Astrocyte (in vitro differentiated cells and primary cell): ENCODE measurements around the gene ARMH1. TPM values are rescaled to one million over a fixed set of nuclear protein-coding genes. Genes with fewer than 3 reads are reported as not detected.

Source experiments
- DNase-seq: peaks from one replicate; pipeline ENCODE4 v3.0.0-alpha.2; 2010; ENCODE audit warnings: low read depth
- FAIRE-seq: peaks from 2 replicates; lab custom pipeline; 2011; peaks lifted over from hg19 to GRCh38; lab: Jason Lieb, UNC
- H2AFZ ChIP-seq: 2 replicates; pipeline ENCODE4 v1.6.0; 2012; ENCODE audit warnings: low read depth, low read length, inconsistent platforms
- H3K27ac ChIP-seq: 2 replicates; pipeline ENCODE4 v1.5.1; 2011; ENCODE audit warnings: low read depth, low read length, inconsistent platforms
- H3K27me3 ChIP-seq: 2 replicates; pipeline ENCODE4 v1.6.0; 2011; ENCODE audit warnings: low read length, inconsistent platforms; ENCODE audit not compliant: insufficient read depth
- H3K36me3 ChIP-seq: 2 replicates; pipeline ENCODE4 v1.5.1; 2011; ENCODE audit warnings: low read length, inconsistent platforms; ENCODE audit not compliant: insufficient read depth
- H3K4me1 ChIP-seq: 2 replicates; pipeline ENCODE4 v1.5.1; 2011; ENCODE audit warnings: low read length, inconsistent platforms; ENCODE audit not compliant: insufficient read depth
- H3K4me2 ChIP-seq: 2 replicates; pipeline ENCODE4 v1.6.0; 2012; ENCODE audit warnings: low read length, inconsistent platforms
- H3K4me3 ChIP-seq: 2 replicates; pipeline ENCODE4 v1.5.1; 2011; ENCODE audit warnings: low read depth, mild to moderate bottlenecking, low read length, inconsistent platforms; ENCODE audit not compliant: insufficient read depth
- H3K79me2 ChIP-seq: 2 replicates; pipeline ENCODE4 v1.6.0; 2012; ENCODE audit warnings: mild to moderate bottlenecking, low read length, inconsistent platforms; ENCODE audit not compliant: insufficient read depth
- H3K9ac ChIP-seq: 2 replicates; pipeline ENCODE4 v1.6.0; 2012; ENCODE audit warnings: mild to moderate bottlenecking, low read length, inconsistent platforms
- H3K9me3 ChIP-seq: 2 replicates; pipeline ENCODE4 v1.5.1; 2012; ENCODE audit warnings: low read depth, mild to moderate bottlenecking, low read length, inconsistent platforms; ENCODE audit not compliant: insufficient read depth
- H4K20me1 ChIP-seq: 2 replicates; pipeline ENCODE4 v1.6.0; 2012; ENCODE audit warnings: low read length, inconsistent platforms; ENCODE audit not compliant: insufficient read depth
- H3K27ac Mint-ChIP-seq: one replicate; pipeline ENCODE4 v1.8.0; 2021; ENCODE audit warnings: mild to moderate bottlenecking, mixed read lengths; ENCODE audit not compliant: unreplicated experiment
- H3K27me3 Mint-ChIP-seq: one replicate; pipeline ENCODE4 v1.8.0; 2021; ENCODE audit warnings: low read depth, mixed read lengths; ENCODE audit not compliant: unreplicated experiment
- H3K36me3 Mint-ChIP-seq: one replicate; pipeline ENCODE4 v1.8.0; 2021; ENCODE audit warnings: low read depth, mixed read lengths; ENCODE audit not compliant: unreplicated experiment
- H3K4me1 Mint-ChIP-seq: one replicate; pipeline ENCODE4 v1.8.0; 2021; ENCODE audit warnings: low read depth, mixed read lengths; ENCODE audit not compliant: unreplicated experiment
- H3K4me3 Mint-ChIP-seq: one replicate; pipeline ENCODE4 v1.8.0; 2021; ENCODE audit warnings: mild to moderate bottlenecking, moderate library complexity, mixed read lengths; ENCODE audit not compliant: unreplicated experiment
- H3K9me3 Mint-ChIP-seq: one replicate; pipeline ENCODE4 v1.8.0; 2021; ENCODE audit warnings: mild to moderate bottlenecking, mixed read lengths; ENCODE audit not compliant: unreplicated experiment
- EZH2 ChIP-seq: IDR thresholded peaks from 2 replicates; pipeline ENCODE4 v1.6.1; 2012; ENCODE audit warnings: mild to moderate bottlenecking, low read length, inconsistent platforms; ENCODE audit not compliant: insufficient read depth
- total RNA-seq: library from RNA; stranded (reverse); gene quantifications from 2 replicates; pipeline ENCODE4 v1.2.1, GENCODE V29; 2021
- TF ChIP-seq, protein P1 (sequence below): IDR thresholded peaks from 2 replicates; pipeline ENCODE4 v1.5.1; 2011; ENCODE audit warnings: low read depth, mild to moderate bottlenecking, inconsistent platforms, low read length, moderate library complexity; ENCODE audit not compliant: insufficient read depth

ARMH1 gene
- total RNA-seq, 1 donor from 2014 or later, result 2.5 TPM

DNA sequence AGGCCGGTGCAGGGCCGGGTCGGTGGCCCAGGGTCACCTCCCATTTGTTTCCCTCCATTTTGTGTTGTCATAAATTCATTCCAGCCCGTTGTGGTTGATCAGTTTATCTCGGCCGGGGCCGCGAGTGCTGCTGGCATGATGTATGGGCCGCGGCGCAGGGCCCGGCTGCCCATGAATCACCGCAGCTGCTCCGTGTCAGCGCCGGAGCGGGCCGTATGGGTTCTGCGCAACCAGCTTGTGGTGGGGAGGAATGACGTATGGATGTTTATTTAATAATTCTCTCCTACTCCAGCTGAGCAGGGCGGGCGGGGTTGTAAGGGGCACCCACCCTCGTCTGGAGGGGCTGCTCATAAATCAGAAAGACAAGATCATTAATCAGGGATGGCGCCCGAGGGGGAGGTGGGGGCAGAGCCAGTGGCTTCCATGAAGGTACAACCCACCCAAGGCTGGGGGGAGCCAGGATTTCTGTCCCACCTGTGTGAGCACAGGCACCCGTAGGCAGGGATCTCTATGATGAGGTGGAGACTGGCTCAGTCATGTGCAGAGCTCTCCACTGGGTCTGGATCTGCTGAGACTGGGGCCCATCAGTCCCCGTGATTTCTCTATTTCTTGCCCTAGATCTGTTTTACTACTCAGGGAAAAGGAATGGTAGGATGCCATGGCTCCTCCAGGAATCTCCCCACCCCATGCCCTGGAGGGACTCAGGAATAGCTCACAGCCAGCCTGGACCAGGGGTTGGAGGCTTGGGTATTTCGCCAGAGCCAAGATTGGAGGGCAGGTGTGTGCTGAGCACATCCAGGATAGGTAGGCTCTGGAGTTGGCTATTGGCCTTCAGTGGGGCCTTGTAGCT is 28.0 kb upstream of the ARMH1 start:
- Histone ChIP-seq H3K4me3 (no peak overlapping the region), H3K79me2 (peaks cover 4% of the 10 kb centered on the region), H3K4me1 (peaks cover 9% of the 10 kb centered on the region), H3K9me3 (no peaks in the 10 kb centered on the region), H4K20me1 (peaks cover 56% of the 10 kb centered on the region), H2AFZ (no peak overlapping the region), H3K27ac (no peak overlapping the region), H3K36me3 (peaks cover 9% of the 10 kb centered on the region), H3K27me3 (no peaks in the 10 kb centered on the region), H3K9ac (no peak overlapping the region), H3K4me2 (no peak overlapping the region)
- Mint-ChIP-seq H3K9me3 (no peaks in the 10 kb centered on the region), H3K36me3 (peaks cover 24% of the 10 kb centered on the region), H3K27ac (no peak overlapping the region), H3K4me3 (no peak overlapping the region), H3K4me1 (peaks cover 11% of the 10 kb centered on the region), H3K27me3 (no peaks in the 10 kb centered on the region)
- TF ChIP-seq, protein P1, sequence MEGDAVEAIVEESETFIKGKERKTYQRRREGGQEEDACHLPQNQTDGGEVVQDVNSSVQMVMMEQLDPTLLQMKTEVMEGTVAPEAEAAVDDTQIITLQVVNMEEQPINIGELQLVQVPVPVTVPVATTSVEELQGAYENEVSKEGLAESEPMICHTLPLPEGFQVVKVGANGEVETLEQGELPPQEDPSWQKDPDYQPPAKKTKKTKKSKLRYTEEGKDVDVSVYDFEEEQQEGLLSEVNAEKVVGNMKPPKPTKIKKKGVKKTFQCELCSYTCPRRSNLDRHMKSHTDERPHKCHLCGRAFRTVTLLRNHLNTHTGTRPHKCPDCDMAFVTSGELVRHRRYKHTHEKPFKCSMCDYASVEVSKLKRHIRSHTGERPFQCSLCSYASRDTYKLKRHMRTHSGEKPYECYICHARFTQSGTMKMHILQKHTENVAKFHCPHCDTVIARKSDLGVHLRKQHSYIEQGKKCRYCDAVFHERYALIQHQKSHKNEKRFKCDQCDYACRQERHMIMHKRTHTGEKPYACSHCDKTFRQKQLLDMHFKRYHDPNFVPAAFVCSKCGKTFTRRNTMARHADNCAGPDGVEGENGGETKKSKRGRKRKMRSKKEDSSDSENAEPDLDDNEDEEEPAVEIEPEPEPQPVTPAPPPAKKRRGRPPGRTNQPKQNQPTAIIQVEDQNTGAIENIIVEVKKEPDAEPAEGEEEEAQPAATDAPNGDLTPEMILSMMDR, result no peak
- no peak for TF ChIP-seq EZH2
- DNase-seq, result peak; percentile 41
- no peak for FAIRE-seq

DNA sequence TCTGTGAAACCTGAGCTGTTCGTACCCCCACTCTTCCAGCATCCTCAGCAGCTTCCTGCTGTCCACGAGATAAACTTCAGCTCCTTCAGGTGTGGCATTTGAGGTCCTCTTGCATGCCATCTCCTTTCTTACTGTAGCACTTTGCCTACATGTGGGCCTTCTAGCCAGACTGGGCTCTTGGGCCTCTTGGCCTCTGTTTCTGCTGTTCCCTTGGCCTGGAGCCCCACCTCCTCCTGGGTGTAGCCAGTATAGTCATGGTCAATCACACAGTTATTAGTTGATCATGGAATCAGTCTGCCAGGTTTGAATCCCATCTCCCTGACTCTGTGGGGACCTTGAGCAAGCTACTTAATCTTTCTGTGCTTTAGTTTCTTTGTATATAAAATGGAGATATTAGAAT is 26.6 kb upstream of the ARMH1 start:
- no peak for DNase-seq
- peaks cover 5% of the 10 kb centered on the region for H3K36me3 ChIP-seq
- no peak overlapping the region for H3K4me3 ChIP-seq
- peaks cover 9% of the 10 kb centered on the region for H3K4me1 ChIP-seq
- Mint-ChIP-seq H3K36me3 (peaks cover 20% of the 10 kb centered on the region), H3K27ac (no peak overlapping the region), H3K9me3 (no peaks in the 10 kb centered on the region), H3K27me3 (no peaks in the 10 kb centered on the region), H3K4me3 (no peak overlapping the region), H3K4me1 (peaks cover 6% of the 10 kb centered on the region)
- TF ChIP-seq, protein P1, result no peak
- TF ChIP-seq EZH2, result no peak
- H3K27ac ChIP-seq, result no peak overlapping the region
- H3K9ac ChIP-seq, result no peak overlapping the region
- H3K9me3 ChIP-seq, result no peaks in the 10 kb centered on the region
- H3K27me3 ChIP-seq, result no peaks in the 10 kb centered on the region
- peaks cover 52% of the 10 kb centered on the region for H4K20me1 ChIP-seq
- no peak overlapping the region for H3K4me2 ChIP-seq
- no peaks in the 10 kb centered on the region for H3K79me2 ChIP-seq
- no peak for FAIRE-seq
- H2AFZ ChIP-seq, result no peak overlapping the region
